Neutrophil (primary cell): ENCODE data around the gene SBNO2.

Source experiments
- H3K27ac ChIP-seq: fragments of 200-600 bp; sonication (generic); 2 replicates; pipeline ENCODE4 v1.5.1; 2016; ENCODE audit warnings: mild to moderate bottlenecking, moderate library complexity
- H3K27me3 ChIP-seq: fragments of 200-600 bp; sonication (generic); 2 replicates; pipeline ENCODE4 v1.6.0; 2016; ENCODE audit warnings: mild to moderate bottlenecking
- H3K36me3 ChIP-seq: fragments of 200-600 bp; sonication (generic); 2 replicates; pipeline ENCODE4 v1.5.1; 2017
- H3K4me1 ChIP-seq, 2 experiments: fragments of 200-600 bp in 1 of 2; sonication (generic) in 1 of 2; 1 replicate in 1 of 2; 2 replicates in 1 of 2; pipeline versions ENCODE4 v1.5.1 to v1.6.1; 2013 to 2016; ENCODE audit warnings: low read depth in 1 of 2, low read length in 1 of 2, mild to moderate bottlenecking in 1 of 2, moderate library complexity in 1 of 2; ENCODE audit not compliant: control insufficient read depth in 1 of 2, insufficient read depth in 1 of 2
- H3K4me3 ChIP-seq, 2 experiments: fragments of 200-600 bp in 1 of 2; sonication (generic) in 1 of 2; 1 replicate in 1 of 2; 2 replicates in 1 of 2; pipeline ENCODE4 v1.5.1; 2013 to 2016; ENCODE audit warnings: low read depth in 1 of 2, low read length in 1 of 2, mild to moderate bottlenecking in 1 of 2, moderate library complexity in 1 of 2
- H3K9me3 ChIP-seq: fragments of 200-600 bp; sonication (generic); 2 replicates; pipeline ENCODE4 v1.5.1; 2016
- CTCF ChIP-seq: fragments of 200-600 bp; sonication (generic); IDR thresholded peaks from 2 replicates; pipeline ENCODE4 v1.5.1; 2016; ENCODE audit warnings: antibody characterized with exemption

The SBNO2 gene

GRCh38 chr19:1066251-1066747, 107.8 kb downstream of the SBNO2 start:
- Histone ChIP-seq H3K4me1 (peaks cover 63 to 74% of the 10 kb centered on the region in 2 experiments), H3K27ac (peak overlapping the region; percentile 95), H3K36me3 (peaks cover 73% of the 10 kb centered on the region), H3K9me3 (no peaks in the 10 kb centered on the region), H3K4me3 (peak overlapping the region; percentile 96 to 98), H3K27me3 (no peaks in the 10 kb centered on the region)
- no peak for TF ChIP-seq CTCF

GRCh38 chr19:1065606-1066109, 108.4 kb downstream of the SBNO2 start:
- TF ChIP-seq CTCF, result no peak

GRCh38 chr19:1064661-1065605, 109.1 kb downstream of the SBNO2 start:
- H3K36me3 ChIP-seq, result peaks cover 75% of the 10 kb centered on the region
- H3K9me3 ChIP-seq, result no peaks in the 10 kb centered on the region
- no peaks in the 10 kb centered on the region for H3K27me3 ChIP-seq
- peak overlapping the region; percentile 95 for H3K27ac ChIP-seq
- TF ChIP-seq CTCF, result peak; percentile 97
- H3K4me3 ChIP-seq, result peak overlapping the region; percentile 24 to 96
- H3K4me1 ChIP-seq, result peaks cover 53 to 62% of the 10 kb centered on the region in 2 experiments

More at GRCh38 chr19:1065606-1066109, 108.4 kb downstream of the SBNO2 start:
- Histone ChIP-seq H3K27ac (peak overlapping the region; percentile 95), H3K36me3 (peaks cover 73% of the 10 kb centered on the region), H3K4me3 (peak overlapping the region; percentile 24 to 96), H3K27me3 (no peaks in the 10 kb centered on the region), H3K9me3 (no peaks in the 10 kb centered on the region), H3K4me1 (peaks cover 60 to 70% of the 10 kb centered on the region in 2 experiments)

GRCh38 chr19:1063909-1064660, 110.0 kb downstream of the SBNO2 start:
- peak overlapping the region; percentile 95 for H3K27ac ChIP-seq
- H3K4me1 ChIP-seq, result peaks cover 44 to 54% of the 10 kb centered on the region in 2 experiments
- no peaks in the 10 kb centered on the region for H3K9me3 ChIP-seq
- peaks cover 76% of the 10 kb centered on the region for H3K36me3 ChIP-seq
- H3K4me3 ChIP-seq, result peak overlapping the region in 1 of 2 experiments; percentile 96
- no peaks in the 10 kb centered on the region for H3K27me3 ChIP-seq
- no peak for TF ChIP-seq CTCF
